HepG2 (cell line): ENCODE results near the gene CYYR1. TPM values are rescaled to one million over a fixed set of nuclear protein-coding genes. Genes with fewer than 3 reads are reported as not detected.

ENCODE experiments used
- ATAC-seq: fragments of 200-7000 bp; cut with Tn5 transposase; 3 replicates; pipeline ENCODE4 v1.9.1; 2020; ENCODE audit warnings: mild to moderate bottlenecking, moderate library complexity
- BruUV-seq: library from RNA; stranded (reverse); fragments of 400-500 nt; replicated peaks from 2 replicates; lab custom pipeline; 2021; lab: Mats Ljungman, UMichigan
- CTCF ChIA-PET: fragments of 300-600 bp; formaldehyde crosslinking; extraction: SDS; loops from one replicate; lab custom pipeline; 2021; ENCODE audit warnings: low total read pairs, inconsistent platforms, low intra/inter-chr PET ratio; lab: Yijun Ruan, JAX
- POLR2A ChIA-PET: fragments of 350-600 bp; sonication (Branson Sonifier 250); formaldehyde crosslinking; loops from one replicate; lab custom pipeline; 2020; ENCODE audit warnings: antibody characterized with exemption, inconsistent platforms; lab: Yijun Ruan, JAX
- DNase-seq: peaks from one replicate; pipeline ENCODE4 v3.0.0-alpha.2; 2015; ENCODE audit warnings: low spot score
- FAIRE-seq: peaks from 3 replicates; lab custom pipeline; 2011; peaks lifted over from hg19 to GRCh38; lab: Jason Lieb, UNC
- H2AFZ ChIP-seq: one replicate; pipeline ENCODE4 v1.6.1; 2011; ENCODE audit warnings: low read length, inconsistent platforms
- H3K27ac ChIP-seq: fragments of 300-600 bp; 3 replicates; pipeline ENCODE4 v1.8.0; 2011; ENCODE audit warnings: mixed run types, mild to moderate bottlenecking, mixed read lengths, low read length, inconsistent platforms; ENCODE audit not compliant: insufficient read depth; ENCODE audit errors: extremely low read length
- H3K27me3 ChIP-seq, 2 experiments: fragments of 200-600 bp in 1 of 2; 2 replicates in 1 of 2; 3 replicates in 1 of 2; pipeline versions ENCODE4 v1.6.0 to v1.8.0; 2011; ENCODE audit warnings: low read length in 2 of 2, mild to moderate bottlenecking in 2 of 2, moderate library complexity in 2 of 2, inconsistent platforms in 1 of 2; ENCODE audit not compliant: insufficient read depth in 2 of 2, control insufficient read depth in 1 of 2
- H3K36me3 ChIP-seq, 2 experiments: fragments of 200-600 bp in 1 of 2; replicated peaks in 1 of 2; 2 replicates in 1 of 2; 3 replicates in 1 of 2; pipeline versions ENCODE4 v1.5.1 to v1.8.0; 2011; ENCODE audit warnings: low read length in 2 of 2, inconsistent platforms in 1 of 2; ENCODE audit not compliant: insufficient read depth in 2 of 2, control insufficient read depth in 1 of 2
- H3K4me1 ChIP-seq: 2 replicates; pipeline ENCODE4 v1.5.1; 2012; ENCODE audit warnings: low read length, inconsistent platforms; ENCODE audit not compliant: insufficient read depth
- H3K4me2 ChIP-seq: 2 replicates; pipeline ENCODE4 v1.6.0; 2011; ENCODE audit warnings: low read depth, low read length, inconsistent platforms
- H3K4me3 ChIP-seq, 3 experiments: fragments of 200-600 bp in 1 of 3; sonication (generic), shearing (Covaris generic) in 1 of 3; replicated peaks in 1 of 3; 2 replicates each; pipeline ENCODE4 v1.5.1; 2011 to 2016; ENCODE audit warnings: low read length in 3 of 3, inconsistent platforms in 2 of 3, low read depth in 2 of 3, mild to moderate bottlenecking in 2 of 3, control low read depth in 1 of 3, mixed read lengths in 1 of 3; ENCODE audit not compliant: insufficient read depth in 1 of 3
- H3K79me2 ChIP-seq: one replicate; pipeline ENCODE4 v1.6.1; 2011; ENCODE audit warnings: low read length, inconsistent platforms; ENCODE audit not compliant: insufficient read depth
- H3K9ac ChIP-seq: 2 replicates; pipeline ENCODE4 v1.6.0; 2011; ENCODE audit warnings: mild to moderate bottlenecking, low read depth, low read length, inconsistent platforms; ENCODE audit not compliant: insufficient read depth
- H3K9me3 ChIP-seq: 2 replicates; pipeline ENCODE4 v1.5.1; 2012; ENCODE audit warnings: mild to moderate bottlenecking, low read length
- H4K20me1 ChIP-seq: 2 replicates; pipeline ENCODE4 v1.6.0; 2011; ENCODE audit warnings: inconsistent platforms, mild to moderate bottlenecking, low read length, moderate library complexity; ENCODE audit not compliant: insufficient read depth
- IKZF1 ChIP-seq: fragments of 450-650 bp; IDR thresholded peaks from 2 replicates; pipeline ENCODE4 v1.7.1; 2016
- KAT8 ChIP-seq: IDR thresholded peaks from 2 replicates; pipeline ENCODE4 v1.6.1; 2016; ENCODE audit warnings: missing genetic modification reagents, missing compliant biosample characterization
- KDM4B ChIP-seq: sonication (generic); formaldehyde crosslinking; IDR thresholded peaks from 2 replicates; pipeline ENCODE4 v1.4.0; 2020; ENCODE audit warnings: missing genetic modification reagents
- RBFOX2 ChIP-seq: fragments of 200-400 bp; formaldehyde crosslinking; IDR thresholded peaks from 2 replicates; pipeline ENCODE4 v1.6.1; 2017; ENCODE audit warnings: low read depth, mild to moderate bottlenecking, low read length
- ZBTB37 ChIP-seq: sonication (generic); formaldehyde crosslinking; IDR thresholded peaks from 2 replicates; pipeline ENCODE4 v1.4.0; 2020; ENCODE audit warnings: mild to moderate bottlenecking, missing genetic modification reagents
- ZBTB4 ChIP-seq: sonication (generic); formaldehyde crosslinking; IDR thresholded peaks from 2 replicates; pipeline ENCODE4 v1.4.0; 2020; ENCODE audit warnings: missing genetic modification reagents, mild to moderate bottlenecking, borderline replicate concordance
- ZBTB7A ChIP-seq: sonication (generic); formaldehyde crosslinking; IDR thresholded peaks from 2 replicates; pipeline ENCODE4 v1.8.0; 2022; ENCODE audit warnings: mild to moderate bottlenecking, missing genetic modification reagents
- ZNF124 ChIP-seq: sonication (generic); formaldehyde crosslinking; IDR thresholded peaks from 2 replicates; pipeline ENCODE4 v1.4.0; 2020; ENCODE audit warnings: missing genetic modification reagents
- ZNF251 ChIP-seq: sonication (generic); formaldehyde crosslinking; IDR thresholded peaks from 2 replicates; pipeline ENCODE4 v1.9.0; 2021; ENCODE audit warnings: mild to moderate bottlenecking, missing genetic modification reagents
- ZNF503 ChIP-seq: sonication (generic); formaldehyde crosslinking; IDR thresholded peaks from 2 replicates; pipeline ENCODE4 v1.4.0; 2020; ENCODE audit warnings: missing genetic modification reagents
- ZNF569 ChIP-seq: sonication (generic); formaldehyde crosslinking; IDR thresholded peaks from 2 replicates; pipeline ENCODE4 v1.5.0; 2020; ENCODE audit warnings: mild to moderate bottlenecking, missing genetic modification reagents, moderate library complexity, borderline replicate concordance
- ZNF720 ChIP-seq: sonication (generic); formaldehyde crosslinking; IDR thresholded peaks from 2 replicates; pipeline ENCODE4 v1.4.0; 2020; ENCODE audit warnings: missing genetic modification reagents
- ZSCAN22 ChIP-seq: sonication (generic); formaldehyde crosslinking; IDR thresholded peaks from 2 replicates; pipeline ENCODE4 v1.4.0; 2020; ENCODE audit warnings: mild to moderate bottlenecking, missing genetic modification reagents
- WGBS: methylation state at CpG from one replicate; pipeline ENCODE4 v1.1.6; 2017; ENCODE audit warnings: low lambda C conversion rate; 5-methylcytosine and 5-hydroxymethylcytosine counted together
- in situ Hi-C: cut with HindIII; loops from 2 replicates; pipeline ENCODE4 v1.10.0; 2017; ENCODE audit warnings: low pct_unique_long_range_greater_than_20kb; ENCODE audit not compliant: extremely low pct_ligation_motif_present
- intact Hi-C: fragments of 100-400 bp; cut with micrococcal nuclease; formaldehyde crosslinking; loops from one replicate; pipeline ENCODE4 v1.10.0; 2022; ENCODE audit not compliant: unreplicated experiment
- polyA plus RNA-seq, 8 experiments: library from polyadenylated mRNA; depleted of rRNA in 3 of 8; stranded (reverse) in 7 of 8; unstranded in 1 of 8; fragments of >200 nt; fragmentation: Illumina TruSeq in 4 of 8; extraction: Trizol in 4 of 8; gene quantifications; 2 replicates each; pipeline versions ENCODE4 v1.2.1 to v1.2.3, GENCODE V29; 2011 to 2016; ENCODE audit warnings: low read depth in 4 of 8, missing spikeins in 1 of 8, mixed read lengths in 1 of 8; ENCODE audit not compliant: insufficient read depth in 1 of 8
- total RNA-seq, 5 experiments: library from RNA; depleted of rRNA; stranded (reverse); fragments of >200 nt; fragmentation: Illumina TruSeq; extraction: Trizol; gene quantifications; 2 replicates each; pipeline ENCODE4 v1.2.3, GENCODE V29; 2016; ENCODE audit warnings: low read depth in 1 of 5
- TF ChIP-seq, protein P1 (sequence below), 2 experiments: sonication (generic) in 1 of 2; formaldehyde crosslinking in 1 of 2; IDR thresholded peaks; 2 replicates each; pipeline versions ENCODE4 v1.4.0 to v1.6.1; 2018 to 2020; ENCODE audit warnings: missing genetic modification reagents in 2 of 2, borderline replicate concordance in 1 of 2, low read depth in 1 of 2, mild to moderate bottlenecking in 1 of 2, missing biosample characterization in 1 of 2

Gene CYYR1
- total and polyA plus RNA-seq, 2 of the 13 experiments (the other 11 are each of a cell fraction or from before 2014, with no cell fraction given): not detected

DNA sequence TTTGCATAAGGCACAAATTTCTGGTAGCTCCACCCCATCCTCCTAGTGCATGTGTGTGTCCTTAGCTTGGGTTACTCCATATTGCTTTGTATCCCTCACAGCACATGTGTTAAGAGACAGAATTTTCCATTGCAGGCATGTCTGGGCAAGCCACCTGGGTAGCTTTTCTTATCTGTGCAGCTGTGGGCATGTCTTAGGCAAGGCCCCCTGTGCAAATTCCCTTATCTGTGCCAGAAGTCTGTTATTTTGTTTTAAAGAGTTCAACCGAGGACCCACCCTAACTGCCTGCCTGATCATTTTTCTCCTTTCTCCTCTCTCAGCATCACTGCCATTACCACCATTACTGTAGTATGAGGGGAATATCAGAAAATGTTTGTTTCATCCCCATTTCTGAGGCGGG is 131.9 kb downstream of the CYYR1 start:
- ATAC-seq (no peak), FAIRE-seq (no peak), DNase-seq (no peak)
- Histone ChIP-seq H3K4me3 (no peak overlapping the region), H2AFZ (no peak overlapping the region), H3K27me3 (no peaks in the 10 kb centered on the region), H3K36me3 (no peaks in the 10 kb centered on the region), H3K79me2 (no peaks in the 10 kb centered on the region), H3K4me2 (no peak overlapping the region), H3K9me3 (peaks cover 80% of the 10 kb centered on the region), H3K27ac (no peak overlapping the region), H3K9ac (no peak overlapping the region), H3K4me1 (no peaks in the 10 kb centered on the region), H4K20me1 (no peaks in the 10 kb centered on the region)
- ChIA-PET CTCF (no interaction called here), POLR2A (no interaction called here)
- intact Hi-C loops: no loop called here
- WGBS: 13% methylated on average over 2 of the region's 2 CpGs
- in situ Hi-C loops: no loop called here
- TF ChIP-seq ZBTB7A (CRISPR knock-in tag) (no peak), KDM4B (CRISPR knock-in tag) (no peak), IKZF1 (no peak), ZSCAN22 (CRISPR knock-in tag) (no peak), ZNF251 (CRISPR knock-in tag) (no peak), ZNF124 (CRISPR knock-in tag) (no peak), ZNF720 (CRISPR knock-in tag) (no peak), RBFOX2 (no peak), KAT8 (CRISPR knock-in tag) (no peak), ZBTB37 (no peak), ZNF503 (CRISPR knock-in tag) (no peak), ZBTB4 (CRISPR knock-in tag) (no peak), ZNF569 (CRISPR knock-in tag) (no peak)
- TF ChIP-seq, protein P1, sequence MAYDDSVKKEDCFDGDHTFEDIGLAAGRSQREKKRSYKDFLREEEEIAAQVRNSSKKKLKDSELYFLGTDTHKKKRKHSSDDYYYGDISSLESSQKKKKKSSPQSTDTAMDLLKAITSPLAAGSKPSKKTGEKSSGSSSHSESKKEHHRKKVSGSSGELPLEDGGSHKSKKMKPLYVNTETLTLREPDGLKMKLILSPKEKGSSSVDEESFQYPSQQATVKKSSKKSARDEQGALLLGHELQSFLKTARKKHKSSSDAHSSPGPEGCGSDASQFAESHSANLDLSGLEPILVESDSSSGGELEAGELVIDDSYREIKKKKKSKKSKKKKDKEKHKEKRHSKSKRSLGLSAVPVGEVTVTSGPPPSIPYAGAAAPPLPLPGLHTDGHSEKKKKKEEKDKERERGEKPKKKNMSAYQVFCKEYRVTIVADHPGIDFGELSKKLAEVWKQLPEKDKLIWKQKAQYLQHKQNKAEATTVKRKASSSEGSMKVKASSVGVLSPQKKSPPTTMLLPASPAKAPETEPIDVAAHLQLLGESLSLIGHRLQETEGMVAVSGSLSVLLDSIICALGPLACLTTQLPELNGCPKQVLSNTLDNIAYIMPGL (CRISPR knock-in tag; IDR thresholded peaks at IDR 0.05; ENCODE audit: borderline replicate concordance in 1 of 2, low read depth in 1 of 2): no peak
- BruUV-seq: no TSS peak
